ENCODE measurements around the gene NMU.

DNA sequence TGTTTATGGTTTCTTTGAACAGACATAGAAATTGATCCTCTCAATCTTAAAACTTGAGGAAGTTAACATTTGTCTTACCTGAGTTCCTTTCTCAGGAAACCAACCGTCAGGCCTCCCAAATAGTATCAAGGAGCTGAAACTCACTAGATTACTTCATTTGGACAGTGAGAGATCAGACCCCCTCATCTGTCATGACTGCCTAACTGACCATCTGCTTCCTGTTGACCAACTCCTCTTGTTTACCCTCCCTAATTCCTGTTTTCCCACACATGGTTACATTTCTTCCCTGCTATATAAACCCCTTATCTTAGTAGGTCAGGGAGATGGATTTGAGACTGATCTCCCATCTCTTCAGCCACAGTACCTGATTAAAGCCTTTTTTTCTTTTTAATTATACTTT, 46.2 kb upstream of the NMU start:
- TF ChIP-seq CTCF (conservative IDR thresholded peaks at IDR 0.05) = no peak
- TF ChIP-seq EZH2 (IDR thresholded peaks at IDR 0.05; ENCODE audit: low read depth) = no peak
